Fibroblast of lung (primary cell): ENCODE results near the gene ACTR1A.

Experiments
- CTCF ChIP-seq, 2 donors: IDR thresholded peaks in 1 of 2; conservative IDR thresholded peaks in 1 of 2; 1 replicate in 1 of 2; 2 replicates in 1 of 2; pipeline ENCODE4 v1.5.1; 2011 to 2012; ENCODE audit warnings: low read length in 2 of 2, control low read depth in 1 of 2, inconsistent platforms in 1 of 2, low read depth in 1 of 2, mild to moderate bottlenecking in 1 of 2
- EZH2 ChIP-seq: IDR thresholded peaks from 2 replicates; pipeline ENCODE4 v1.5.1; 2012; ENCODE audit warnings: low read length, control low read depth, mild to moderate bottlenecking; ENCODE audit errors: missing control alignments

- TF ChIP-seq CTCF (conservative IDR thresholded peaks at IDR 0.05 in 1 of 2, IDR thresholded peaks at IDR 0.05 in 1 of 2; ENCODE audit: low read depth in 1 of 2, low read length in 2 of 2) (no peak), EZH2 (no peak)
These were observed 38.5 kb downstream of the ACTR1A start for GRCh38 chr10:102463983-102464382.
